GM23248 (cell line): ENCODE results near the gene SPTB. TPM values are rescaled to one million over a fixed set of nuclear protein-coding genes. Genes with fewer than 3 reads are reported as not detected.

Source experiments
- DNase-seq: peaks from one replicate; pipeline ENCODE4 v3.0.0-alpha.2; 2015
- H2AFZ ChIP-seq: fragments of 200-600 bp; sonication (generic); 2 replicates; pipeline ENCODE4 v1.6.1; 2016; ENCODE audit warnings: antibody characterized with exemption
- H3F3A ChIP-seq: fragments of 200-600 bp; sonication (generic); 2 replicates; pipeline ENCODE4 v1.6.1; 2016; ENCODE audit warnings: mild to moderate bottlenecking, antibody characterized with exemption, mixed run types; ENCODE audit not compliant: insufficient read depth
- H3K27ac ChIP-seq: fragments of 200-600 bp; sonication (generic); 2 replicates; pipeline ENCODE4 v1.5.1; 2016; ENCODE audit warnings: mild to moderate bottlenecking
- H3K27me3 ChIP-seq: fragments of 200-600 bp; sonication (generic); replicated peaks from 2 replicates; pipeline ENCODE4 v1.6.1; 2016; ENCODE audit warnings: mild to moderate bottlenecking; ENCODE audit not compliant: insufficient read depth
- H3K36me3 ChIP-seq: fragments of 200-600 bp; sonication (generic); 2 replicates; pipeline ENCODE4 v1.6.1; 2016; ENCODE audit warnings: low read depth, mild to moderate bottlenecking
- H3K4me1 ChIP-seq: fragments of 200-600 bp; sonication (generic); 2 replicates; pipeline ENCODE4 v1.6.1; 2016; ENCODE audit warnings: mild to moderate bottlenecking; ENCODE audit not compliant: insufficient read depth
- H3K4me2 ChIP-seq: fragments of 200-600 bp; sonication (generic); one replicate; pipeline ENCODE4 v1.6.1; 2016; ENCODE audit warnings: mild to moderate bottlenecking; ENCODE audit not compliant: unreplicated experiment
- H3K4me3 ChIP-seq: fragments of 200-600 bp; sonication (generic); 2 replicates; pipeline ENCODE4 v1.5.1; 2016; ENCODE audit warnings: mild to moderate bottlenecking
- H3K79me2 ChIP-seq: fragments of 200-600 bp; sonication (generic); 2 replicates; pipeline ENCODE4 v1.6.1; 2016; ENCODE audit warnings: mild to moderate bottlenecking; ENCODE audit not compliant: insufficient read depth
- H3K9ac ChIP-seq: fragments of 200-600 bp; sonication (generic); 2 replicates; pipeline ENCODE4 v1.6.1; 2016; ENCODE audit warnings: mild to moderate bottlenecking
- H3K9me2 ChIP-seq: fragments of 200-600 bp; sonication (generic); 2 replicates; pipeline ENCODE4 v1.6.1; 2016; ENCODE audit warnings: mixed run types, mild to moderate bottlenecking, moderate library complexity; ENCODE audit not compliant: insufficient read depth
- H3K9me3 ChIP-seq: fragments of 200-600 bp; sonication (generic); one replicate; pipeline ENCODE4 v1.6.1; 2017; ENCODE audit warnings: low read depth
- H4K20me1 ChIP-seq: fragments of 200-600 bp; sonication (generic); 2 replicates; pipeline ENCODE4 v1.6.0; 2016; ENCODE audit not compliant: insufficient read depth
- EZH2 ChIP-seq: fragments of 200-600 bp; sonication (generic); IDR thresholded peaks from 2 replicates; pipeline ENCODE4 v1.6.1; 2018; ENCODE audit warnings: antibody characterized with exemption, mild to moderate bottlenecking; ENCODE audit not compliant: insufficient read depth, poor library complexity, severe bottlenecking
- EZH2phosphoT487 ChIP-seq: fragments of 200-600 bp; sonication (generic); IDR thresholded peaks from 2 replicates; pipeline ENCODE4 v1.6.1; 2018; ENCODE audit warnings: antibody characterized with exemption, moderate library complexity, mild to moderate bottlenecking, low read depth; ENCODE audit not compliant: insufficient read depth
- WGBS, 2 experiments: methylation state at CpG; one replicate each; pipeline ENCODE4 v1.1.6; 2015 to 2017; ENCODE audit warnings: low lambda C conversion rate in 2 of 2, low coverage in 1 of 2; ENCODE audit errors: missing lambda C conversion rate in 2 of 2; 5-methylcytosine and 5-hydroxymethylcytosine counted together
- in situ Hi-C: fragments of 300-500 bp; cut with MboI; formaldehyde crosslinking; loops from 2 replicates; pipeline ENCODE4 v1.15.0; 2020
- polyA plus RNA-seq: library from polyadenylated mRNA; unstranded; fragments of >200 nt; fragmentation: Nextera tagmentation; extraction: Ambion mirVana; gene quantifications from 2 replicates; pipeline ENCODE4 v1.2.1, GENCODE V29; 2016
- total RNA-seq: library from RNA; depleted of rRNA; stranded (reverse); fragments of >200 nt; shearing (Covaris generic); gene quantifications from 2 replicates; pipeline ENCODE4 v1.2.3, GENCODE V29; 2014

Gene SPTB
- total and polyA plus RNA-seq, 2 experiments from 2014 or later, result 0.06 to 0.11 TPM

GRCh38 chr14:64926398-64926995 lies 46.8 kb upstream of the SPTB start:
- Histone ChIP-seq H3K4me2 (no peak overlapping the region), H4K20me1 (no peaks in the 10 kb centered on the region), H3K27me3 (no peaks in the 10 kb centered on the region), H3K4me1 (peaks cover 7% of the 10 kb centered on the region; the same call in 1 of the 2 replicates), H3K79me2 (peaks cover 86% of the 10 kb centered on the region), H3K36me3 (peaks cover 50% of the 10 kb centered on the region), H3K9me3 (no peaks in the 10 kb centered on the region), H3F3A (no peaks in the 10 kb centered on the region), H3K9me2 (no peaks in the 10 kb centered on the region), H3K9ac (no peak overlapping the region), H3K4me3 (no peak overlapping the region), H3K27ac (no peak overlapping the region), H2AFZ (no peak overlapping the region)
- in situ Hi-C loops, result no loop called here
- no peak for TF ChIP-seq EZH2phosphoT487
- no peak for TF ChIP-seq EZH2
- WGBS, 2 experiments, result 80 to 86% methylated on average over 4 of the region's 4 CpGs
- no peak for DNase-seq

GRCh38 chr14:64923015-64923414 lies 43.3 kb upstream of the SPTB start:
- H3K9me3 ChIP-seq, result no peaks in the 10 kb centered on the region
- in situ Hi-C loops, result no loop called here
- H3K9ac ChIP-seq, result no peak overlapping the region
- H2AFZ ChIP-seq, result no peak overlapping the region
- H4K20me1 ChIP-seq, result no peaks in the 10 kb centered on the region
- H3K9me2 ChIP-seq, result no peaks in the 10 kb centered on the region
- TF ChIP-seq EZH2phosphoT487, result no peak
- no peak for TF ChIP-seq EZH2
- 77 to 88% methylated on average over 3 of the region's 3 CpGs for WGBS, 2 experiments
- H3K36me3 ChIP-seq, result peaks cover 38% of the 10 kb centered on the region; the same call in 1 of the 2 replicates
- H3K27ac ChIP-seq, result no peak overlapping the region
- no peak overlapping the region for H3K4me2 ChIP-seq
- H3K27me3 ChIP-seq, result no peaks in the 10 kb centered on the region
- H3K79me2 ChIP-seq, result peaks cover 78% of the 10 kb centered on the region
- peaks cover 25% of the 10 kb centered on the region for H3F3A ChIP-seq
- H3K4me1 ChIP-seq, result peaks cover 34% of the 10 kb centered on the region
- no peak overlapping the region for H3K4me3 ChIP-seq
- no peak for DNase-seq

- Histone ChIP-seq H3K9me2 (peaks cover 5% of the 10 kb centered on the region; the same call in 1 of the 2 replicates), H3K4me1 (peaks cover 57% of the 10 kb centered on the region), H3K9ac (no peak overlapping the region), H3K79me2 (peaks cover 88% of the 10 kb centered on the region), H2AFZ (no peak overlapping the region), H3K27ac (peak overlapping the region; percentile 81; the same call in 1 of the 2 replicates), H3K4me3 (no peak overlapping the region), H3K27me3 (no peaks in the 10 kb centered on the region), H3K4me2 (peak overlapping the region; percentile 65), H3K9me3 (no peaks in the 10 kb centered on the region), H3F3A (peaks cover 50% of the 10 kb centered on the region), H4K20me1 (no peaks in the 10 kb centered on the region), H3K36me3 (peaks cover 16% of the 10 kb centered on the region; the same call in 1 of the 2 replicates)
- no peak for DNase-seq
- WGBS, 2 experiments, result 48 to 53% methylated on average over 2 of the region's 2 CpGs
- TF ChIP-seq EZH2phosphoT487 (no peak), EZH2 (no peak)
- in situ Hi-C loops, result no loop called here
Measured at GRCh38 chr14:64920465-64920864, 40.8 kb upstream of the SPTB start.

GRCh38 chr14:64919618-64920017 lies 39.9 kb upstream of the SPTB start:
- H3K27ac ChIP-seq, result peak overlapping the region; percentile 81
- H3K9me3 ChIP-seq, result no peaks in the 10 kb centered on the region
- peaks cover 88% of the 10 kb centered on the region for H3K79me2 ChIP-seq

More at GRCh38 chr14:64919618-64920017, 39.9 kb upstream of the SPTB start:
- in situ Hi-C loops, result no loop called here
- Histone ChIP-seq H3K4me3 (no peak overlapping the region), H3F3A (peaks cover 51% of the 10 kb centered on the region), H4K20me1 (no peaks in the 10 kb centered on the region), H3K9ac (peak overlapping the region; percentile 44), H3K27me3 (no peaks in the 10 kb centered on the region), H2AFZ (no peak overlapping the region), H3K36me3 (peaks cover 8% of the 10 kb centered on the region; the same call in 1 of the 2 replicates), H3K4me2 (peak overlapping the region; percentile 65), H3K9me2 (peaks cover 5% of the 10 kb centered on the region; the same call in 1 of the 2 replicates), H3K4me1 (peaks cover 61% of the 10 kb centered on the region)
- 83 to 87% methylated on average over 5 of the region's 5 CpGs for WGBS, 2 experiments
- TF ChIP-seq EZH2, result no peak
- TF ChIP-seq EZH2phosphoT487, result no peak
- DNase-seq, result peak; percentile 40
